Inflammatory macrophage treated with lipopolysaccharide for 4 hours (primary cell): Measurements from ENCODE around the gene MTOR.

ENCODE experiments used
- DNase-seq: peaks from one replicate; pipeline ENCODE4 v3.0.0-alpha.2; 2020

Gene MTOR

DNA sequence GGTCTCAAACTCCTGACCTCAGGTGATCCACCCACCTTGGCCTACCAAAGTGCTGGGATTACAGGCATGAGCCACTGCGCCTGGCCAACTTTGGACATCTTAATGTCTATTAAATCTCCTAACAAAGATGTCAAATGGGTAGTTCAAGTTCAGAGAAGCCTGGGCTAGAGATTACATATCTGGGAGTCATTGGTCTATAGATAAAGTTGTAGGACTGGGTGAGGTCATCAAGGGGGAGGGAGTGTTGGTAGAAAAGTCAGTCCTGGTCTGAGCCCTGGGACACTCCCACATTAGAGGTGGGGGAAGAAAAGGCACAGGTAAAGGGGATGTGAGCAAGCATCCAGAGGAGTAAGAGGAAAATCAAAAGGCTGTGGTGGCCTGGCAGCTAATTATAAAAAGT, 17.3 kb upstream of the MTOR start:
- DNase-seq = no peak

DNA sequence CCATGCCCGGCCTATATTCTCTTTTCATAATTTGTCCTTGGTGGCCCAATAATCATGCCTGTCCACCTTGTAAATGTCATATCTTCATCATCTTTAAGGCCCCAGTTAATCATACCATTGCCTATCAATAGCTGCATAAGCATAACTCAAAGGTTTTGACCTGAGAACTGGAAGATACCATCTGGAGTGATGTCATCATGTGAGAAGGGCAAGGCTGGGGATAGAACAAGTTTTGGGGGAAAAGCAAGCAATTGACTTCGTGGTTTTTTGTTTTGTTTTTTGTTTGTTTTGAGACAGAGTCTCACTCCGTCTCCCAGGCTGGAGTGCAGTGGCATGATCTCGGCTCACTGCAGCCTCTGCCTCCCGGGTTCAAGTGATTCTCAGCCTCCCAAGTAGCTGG, 16.8 kb upstream of the MTOR start:
- DNase-seq = no peak

DNA sequence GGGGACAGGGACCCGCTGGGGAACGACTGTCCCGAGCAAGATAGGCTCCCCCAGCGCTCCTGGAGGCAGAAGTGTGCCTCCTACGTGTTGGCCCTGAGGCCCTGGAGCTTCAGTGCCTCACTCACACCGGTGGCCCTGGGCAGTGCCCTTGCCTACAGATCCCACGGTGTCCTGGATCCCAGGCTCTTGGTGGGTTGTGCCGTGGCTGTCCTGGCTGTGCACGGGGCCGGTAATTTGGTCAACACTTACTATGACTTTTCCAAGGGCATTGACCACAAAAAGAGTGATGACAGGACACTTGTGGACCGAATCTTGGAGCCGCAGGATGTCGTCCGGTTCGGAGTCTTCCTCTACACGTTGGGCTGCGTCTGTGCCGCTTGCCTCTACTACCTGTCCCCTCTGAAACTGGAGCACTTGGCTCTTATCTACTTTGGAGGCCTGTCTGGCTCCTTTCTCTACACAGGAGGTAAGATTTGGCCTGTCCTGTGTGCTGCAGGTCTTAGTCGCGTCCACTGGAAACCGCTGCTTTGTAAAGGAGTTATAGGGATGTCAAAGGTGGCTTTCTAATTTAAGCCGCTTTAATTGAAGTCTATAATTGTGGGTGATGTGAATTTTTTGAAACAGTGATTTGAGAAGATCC, 11.4 kb upstream of the MTOR start:
- no peak for DNase-seq

DNA sequence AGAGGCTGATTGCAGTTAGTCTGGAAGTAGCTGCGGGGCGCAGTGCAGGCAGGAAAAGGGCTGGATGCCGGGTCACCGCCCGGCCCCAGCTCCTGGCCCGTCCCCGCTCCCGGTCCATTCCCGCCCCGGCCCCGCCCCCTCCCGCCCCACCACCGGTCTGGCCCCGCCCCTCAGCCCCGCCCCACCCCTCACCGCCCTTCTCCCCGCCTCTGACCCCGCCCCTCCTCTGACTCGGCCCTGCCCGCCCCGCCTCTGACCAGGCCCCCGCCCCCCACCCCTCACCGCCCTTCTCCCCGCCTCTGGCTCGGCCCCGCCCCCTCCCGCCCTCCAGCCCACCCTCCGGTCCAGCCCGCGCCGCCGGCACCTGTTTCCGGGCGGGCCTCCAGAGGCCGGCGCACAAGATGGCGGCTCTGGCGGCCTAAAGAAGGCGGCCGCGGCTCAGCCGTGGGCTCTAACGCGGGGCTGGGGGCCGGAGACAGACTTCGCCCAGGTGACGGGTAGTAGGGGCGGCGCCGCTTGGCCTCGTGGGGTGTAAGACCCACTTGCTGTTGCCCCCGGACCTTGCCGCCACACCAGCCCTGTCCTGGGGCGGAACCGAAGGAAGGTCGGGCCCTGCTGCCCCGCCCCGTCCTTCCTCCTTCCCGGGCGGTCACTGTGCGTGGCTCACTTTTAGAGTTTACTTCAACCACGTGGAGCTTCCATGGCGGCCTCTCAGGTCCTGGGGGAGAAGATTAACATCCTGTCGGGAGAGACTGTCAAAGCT, 10.7 kb upstream of the MTOR start, which contains the start of gene UBIAD1:
Gene UBIAD1, plus strand, starts transcription at position 367 of the 763 bp plus-strand sequence. Its CDS starts 334 bp downstream, at position 701.
- peak; percentile 86 for DNase-seq

DNA sequence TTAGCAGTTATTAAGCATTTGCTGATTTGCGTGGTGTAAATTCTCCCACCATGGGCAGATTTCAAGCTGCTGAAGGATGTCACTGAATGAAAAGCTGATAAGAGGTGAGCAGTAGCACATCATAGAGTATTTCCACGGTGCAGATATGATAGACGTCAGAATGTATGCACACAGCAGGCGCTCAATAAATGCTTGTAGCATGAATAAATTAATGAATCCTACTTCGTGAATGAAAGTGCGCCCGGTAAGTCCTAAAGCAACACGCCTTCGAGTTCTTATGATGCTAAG, 10.1 kb upstream of the MTOR start:
- DNase-seq = no peak

DNA sequence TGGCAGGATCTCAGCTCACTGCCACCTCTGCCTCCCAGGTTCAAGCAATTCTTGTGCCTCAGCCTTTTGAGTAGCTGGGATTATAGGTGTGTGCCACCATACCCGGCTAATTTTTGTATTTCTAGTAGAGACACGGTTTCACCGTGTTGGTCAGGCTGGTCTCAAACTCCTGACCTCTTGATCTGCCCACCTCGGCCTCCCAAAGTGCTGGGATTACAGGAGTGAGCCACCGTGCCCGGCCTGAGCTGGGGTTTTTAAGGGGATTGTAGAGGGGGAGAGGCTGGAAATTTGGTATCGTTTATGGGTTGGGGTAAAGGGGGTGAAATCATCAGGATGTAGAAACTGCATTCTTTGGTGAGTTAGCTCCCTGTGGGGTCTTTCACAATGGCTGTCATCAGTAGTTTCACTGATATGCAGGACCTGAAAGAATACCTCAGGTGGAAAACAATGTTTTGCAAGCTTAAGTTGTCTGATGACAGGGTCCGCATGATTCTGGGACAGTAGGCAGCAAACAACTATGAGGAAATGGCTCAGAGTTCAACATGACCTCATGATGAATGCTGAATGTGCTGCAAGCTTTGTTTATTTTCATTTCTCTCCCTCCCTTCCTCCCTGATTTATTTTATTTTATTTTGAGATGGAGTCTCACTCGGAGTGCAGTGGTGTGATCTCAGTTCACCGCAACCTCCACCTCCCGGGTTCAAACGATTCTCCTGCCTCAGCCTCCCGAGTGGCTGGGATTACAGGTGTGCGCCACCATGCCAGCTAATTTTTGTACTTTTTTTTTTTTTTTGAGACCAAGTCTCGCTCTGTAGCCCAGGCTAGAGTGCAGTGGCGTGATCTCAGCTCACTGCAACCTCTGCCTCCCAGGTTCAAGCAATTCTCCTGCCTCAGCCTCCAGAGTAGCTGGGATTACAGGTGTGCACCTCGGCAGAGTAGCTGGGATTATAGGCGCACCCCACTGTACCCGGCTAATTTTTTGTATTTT, 5.3 kb upstream of the MTOR start:
- DNase-seq = peak; percentile 50

DNA sequence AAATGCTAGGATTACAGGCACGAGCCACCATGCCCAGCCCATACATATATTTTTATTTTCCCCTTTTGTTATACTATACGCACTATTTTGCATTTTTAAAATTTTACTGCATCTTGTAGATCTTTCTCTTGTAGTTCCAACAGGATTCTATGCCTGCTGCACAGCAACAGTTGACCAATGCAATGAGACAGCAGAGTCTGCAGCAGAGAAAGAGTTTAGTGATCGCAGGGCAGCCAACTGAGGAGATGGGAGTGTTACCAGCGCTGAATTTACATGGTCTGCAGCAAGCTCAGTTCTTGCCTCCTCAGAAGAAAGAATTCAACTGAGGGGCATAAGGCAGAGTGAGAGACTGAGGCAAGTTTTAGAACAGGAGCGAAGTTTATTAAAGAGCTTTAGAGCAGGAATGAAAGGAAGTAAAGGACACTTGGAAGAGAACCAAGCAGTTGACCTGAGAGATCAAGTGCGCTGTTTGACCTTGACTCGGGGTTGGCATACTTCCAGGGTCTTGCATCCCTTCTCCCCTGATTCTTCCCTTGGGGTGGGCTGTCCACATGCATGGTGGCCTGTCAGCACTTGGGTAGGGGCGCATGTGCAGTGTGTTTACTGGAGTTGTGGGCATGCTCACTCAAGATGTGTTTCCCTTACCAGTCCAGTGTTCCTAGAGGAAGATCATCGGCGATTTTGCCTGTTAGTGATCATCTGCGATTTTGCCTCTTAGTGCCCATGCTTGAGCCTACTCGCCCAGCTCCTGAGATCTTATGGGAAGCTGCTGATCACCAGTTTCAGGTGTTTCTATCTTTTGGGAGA, 4.1 kb upstream of the MTOR start:
- no peak for DNase-seq

DNA sequence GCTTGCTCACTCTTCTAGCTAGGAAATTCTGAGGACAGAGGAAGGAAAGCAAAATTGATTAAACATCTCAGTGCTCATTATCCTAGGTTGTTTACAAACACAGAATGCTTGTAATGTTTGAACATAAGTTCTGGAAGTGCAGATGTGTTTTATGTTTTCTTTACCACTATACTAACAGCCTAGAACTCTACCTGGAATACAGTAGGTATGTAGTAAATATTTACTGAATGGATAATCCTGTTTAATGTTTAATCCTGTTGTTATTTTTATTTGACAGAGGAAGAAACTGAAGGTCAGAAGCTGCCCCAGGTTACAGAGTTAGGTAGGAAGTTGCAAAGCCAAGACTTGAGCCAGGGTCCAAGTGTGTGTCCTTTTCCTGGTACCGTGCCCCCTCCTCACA, 6.1 kb downstream of the MTOR start:
- no peak for DNase-seq

DNA sequence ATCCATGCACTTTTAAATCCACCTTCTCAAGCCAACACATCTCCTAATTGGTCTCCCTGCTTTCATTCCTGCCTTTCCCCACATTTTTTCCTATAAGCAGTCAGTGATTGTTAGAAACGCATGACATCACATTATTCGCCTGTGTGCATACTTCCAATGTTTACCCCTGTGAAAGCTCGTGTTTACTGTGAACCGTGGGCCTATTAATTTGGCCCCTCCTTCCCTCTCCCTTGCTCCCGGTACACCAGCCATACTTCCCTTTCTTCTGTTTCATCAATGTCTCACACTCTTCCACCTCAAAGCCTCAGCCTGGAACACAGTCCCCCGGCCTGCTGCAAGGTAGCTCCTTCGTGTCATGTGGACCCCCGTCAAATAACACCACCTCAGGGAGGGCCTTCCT, 9.1 kb downstream of the MTOR start:
- DNase-seq = no peak

DNA sequence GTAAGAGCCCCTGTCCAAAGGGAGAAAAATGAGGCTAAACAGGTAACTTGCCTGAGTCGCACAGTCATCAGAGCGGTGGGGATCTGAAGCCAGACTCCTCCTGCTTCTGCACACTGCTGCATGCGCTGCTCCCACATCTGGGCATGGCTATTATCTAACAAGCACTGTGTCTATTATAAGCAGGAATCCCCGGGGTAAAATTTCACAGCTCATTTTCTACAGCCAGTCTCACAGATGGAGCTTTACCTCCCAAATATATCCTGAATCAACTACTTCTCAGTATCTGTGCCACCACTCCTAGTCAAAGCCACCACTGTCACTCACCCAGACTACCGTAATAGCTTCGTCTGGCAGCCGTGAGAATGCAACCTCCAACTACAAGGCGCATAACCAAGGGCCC, 9.8 kb downstream of the MTOR start:
- no peak for DNase-seq

DNA sequence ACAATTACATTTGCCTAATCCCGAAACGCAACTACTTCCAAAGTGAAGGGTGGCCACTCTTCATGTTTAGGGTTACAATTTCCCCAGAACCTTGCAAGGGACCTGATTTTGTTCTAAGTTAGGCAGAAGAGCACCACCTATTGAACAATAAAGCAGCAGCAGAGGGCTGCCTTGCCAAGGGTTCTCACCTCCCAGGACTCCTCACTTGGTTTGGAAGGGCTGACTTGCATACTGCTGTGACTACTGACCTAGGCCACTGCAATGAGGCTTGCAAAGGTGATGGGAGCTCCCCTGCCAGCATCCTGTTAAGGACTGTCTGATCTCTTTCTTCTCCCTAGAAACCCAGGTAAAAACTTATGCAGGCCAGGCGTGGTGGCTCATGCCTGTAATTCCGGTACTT, 14.2 kb downstream of the MTOR start:
- DNase-seq = no peak

DNA sequence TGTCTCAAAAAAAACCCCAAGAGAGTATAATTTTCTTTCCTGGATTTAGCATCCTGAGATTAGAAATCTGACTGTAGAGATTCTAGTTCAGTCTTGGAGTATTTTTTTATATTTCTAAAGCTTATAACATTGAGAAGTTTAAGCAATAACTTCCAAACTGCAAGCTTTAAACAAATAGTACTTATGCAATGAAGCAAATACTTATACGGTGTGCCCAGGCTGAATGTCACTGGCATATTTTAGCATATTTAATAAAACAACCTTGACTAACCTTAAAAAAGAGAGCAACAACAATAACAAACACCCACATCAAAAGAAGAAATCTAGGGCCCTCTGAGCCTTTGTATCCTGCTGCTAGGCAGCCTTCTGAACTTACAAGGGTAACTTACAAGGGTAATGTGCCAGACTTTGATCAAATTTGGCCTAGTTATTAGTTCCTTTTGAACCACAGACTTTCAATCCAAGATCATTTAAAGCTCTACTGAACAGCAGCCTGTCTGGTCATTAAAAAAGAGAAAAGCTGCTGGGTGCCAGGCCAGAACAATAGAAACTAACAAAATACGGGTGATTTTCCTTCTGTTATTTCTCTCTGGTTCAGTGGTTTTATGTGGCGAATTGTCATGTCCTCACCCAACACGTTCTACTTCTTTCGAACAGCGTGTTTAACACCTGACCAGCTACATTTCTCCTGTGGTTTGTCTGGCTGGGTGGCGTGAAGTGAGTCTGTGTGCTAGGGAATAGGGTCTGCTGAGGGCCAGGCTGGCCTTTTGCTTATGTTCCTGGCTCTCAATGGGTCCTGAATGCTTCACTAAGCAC, 16.2 kb downstream of the MTOR start:
- DNase-seq = no peak

DNA sequence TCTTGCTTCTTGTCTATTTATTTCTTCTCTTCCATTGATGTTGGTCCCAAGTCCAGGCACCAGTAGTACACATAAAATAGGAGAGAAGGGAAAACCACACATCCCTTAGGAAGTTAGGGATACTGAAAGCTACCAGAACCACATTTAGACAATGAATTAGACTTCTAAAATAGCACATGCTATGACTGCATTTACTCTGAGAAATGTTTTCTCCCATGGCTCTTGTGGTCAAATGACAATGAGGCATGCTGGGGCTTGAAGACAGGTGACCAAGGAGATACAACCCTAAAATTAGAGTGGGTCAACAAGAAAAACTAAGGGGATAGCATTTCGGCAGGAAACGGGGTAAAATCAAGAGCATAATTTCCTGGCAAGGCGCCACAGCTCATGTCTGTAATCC, 17.1 kb downstream of the MTOR start:
- DNase-seq = no peak

DNA sequence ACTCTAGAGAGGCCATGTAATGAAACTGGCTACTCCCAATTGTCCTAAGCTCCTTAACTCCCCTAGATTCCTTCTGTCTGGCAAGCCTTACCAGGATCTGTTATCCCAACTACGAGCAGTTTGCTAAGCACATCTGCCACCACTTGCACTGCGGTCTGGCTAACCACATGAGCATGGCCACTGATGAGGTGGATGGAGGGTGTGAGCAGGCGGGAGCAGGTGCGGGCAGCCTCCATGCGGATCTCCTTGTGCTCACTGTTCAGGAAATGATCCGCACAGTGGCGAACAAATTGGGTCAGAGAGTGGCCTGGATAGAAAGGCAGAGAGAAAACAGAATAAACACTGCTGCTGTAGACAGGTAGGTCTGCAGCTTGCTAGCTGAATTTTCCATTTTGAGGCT, 24.0 kb downstream of the MTOR start:
- no peak for DNase-seq

DNA sequence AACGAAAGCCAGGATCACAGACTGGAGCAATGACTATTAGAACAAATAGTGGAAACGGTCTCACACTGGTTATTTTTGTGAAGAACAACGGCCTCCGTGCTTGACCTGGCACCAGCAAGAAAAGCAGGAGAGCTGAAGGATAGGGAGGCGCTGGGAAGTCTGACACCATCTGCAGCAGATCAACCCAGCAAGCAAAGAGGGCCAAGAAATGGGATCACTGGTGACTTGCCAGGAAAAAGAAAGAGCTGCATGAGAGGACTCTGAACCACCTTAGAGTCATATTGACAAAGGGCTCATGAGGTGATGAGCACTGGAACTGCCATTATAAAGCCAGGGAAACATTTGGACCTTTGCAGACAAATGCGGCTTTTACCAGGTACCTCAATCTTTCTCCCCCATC, 25.0 kb downstream of the MTOR start:
- no peak for DNase-seq

DNA sequence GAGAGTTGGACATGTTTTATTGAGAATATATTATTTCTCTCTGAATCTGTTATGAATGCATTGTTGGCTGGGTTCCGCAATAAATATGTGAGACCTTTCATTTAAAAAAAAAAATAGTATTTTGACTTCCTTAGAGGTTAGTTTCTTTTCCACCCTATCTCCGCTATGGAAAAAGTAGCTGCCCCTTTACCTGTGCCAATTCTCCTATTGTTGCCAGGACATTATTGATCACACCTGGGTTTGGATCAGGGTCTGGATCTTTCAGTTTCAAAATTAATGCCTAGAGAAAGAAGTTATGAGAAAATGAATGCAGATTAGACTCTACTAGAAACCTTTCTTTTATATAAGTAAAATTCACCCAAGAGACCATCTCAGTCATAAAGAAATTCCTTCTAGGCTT, 29.1 kb downstream of the MTOR start:
- DNase-seq = no peak

DNA sequence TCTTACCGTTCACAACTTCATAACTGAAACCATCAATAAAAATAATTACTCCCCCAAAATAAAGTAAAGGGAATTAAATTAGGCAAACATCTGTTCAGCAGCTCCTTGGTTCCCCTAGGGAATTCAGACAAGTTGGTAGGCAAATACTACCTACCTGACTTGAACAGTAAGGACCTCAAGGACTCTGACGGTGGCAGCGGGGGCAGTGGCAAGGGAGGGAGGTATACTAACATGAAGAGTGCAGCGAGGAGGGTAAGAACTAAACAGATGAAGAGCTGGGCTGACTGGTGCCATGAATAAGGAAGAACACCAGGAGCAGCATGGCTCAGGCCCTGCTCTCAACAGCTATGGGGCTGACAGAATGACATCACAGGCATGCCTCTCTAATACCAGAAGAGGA, 33.1 kb downstream of the MTOR start:
- peak; percentile 28 for DNase-seq

DNA sequence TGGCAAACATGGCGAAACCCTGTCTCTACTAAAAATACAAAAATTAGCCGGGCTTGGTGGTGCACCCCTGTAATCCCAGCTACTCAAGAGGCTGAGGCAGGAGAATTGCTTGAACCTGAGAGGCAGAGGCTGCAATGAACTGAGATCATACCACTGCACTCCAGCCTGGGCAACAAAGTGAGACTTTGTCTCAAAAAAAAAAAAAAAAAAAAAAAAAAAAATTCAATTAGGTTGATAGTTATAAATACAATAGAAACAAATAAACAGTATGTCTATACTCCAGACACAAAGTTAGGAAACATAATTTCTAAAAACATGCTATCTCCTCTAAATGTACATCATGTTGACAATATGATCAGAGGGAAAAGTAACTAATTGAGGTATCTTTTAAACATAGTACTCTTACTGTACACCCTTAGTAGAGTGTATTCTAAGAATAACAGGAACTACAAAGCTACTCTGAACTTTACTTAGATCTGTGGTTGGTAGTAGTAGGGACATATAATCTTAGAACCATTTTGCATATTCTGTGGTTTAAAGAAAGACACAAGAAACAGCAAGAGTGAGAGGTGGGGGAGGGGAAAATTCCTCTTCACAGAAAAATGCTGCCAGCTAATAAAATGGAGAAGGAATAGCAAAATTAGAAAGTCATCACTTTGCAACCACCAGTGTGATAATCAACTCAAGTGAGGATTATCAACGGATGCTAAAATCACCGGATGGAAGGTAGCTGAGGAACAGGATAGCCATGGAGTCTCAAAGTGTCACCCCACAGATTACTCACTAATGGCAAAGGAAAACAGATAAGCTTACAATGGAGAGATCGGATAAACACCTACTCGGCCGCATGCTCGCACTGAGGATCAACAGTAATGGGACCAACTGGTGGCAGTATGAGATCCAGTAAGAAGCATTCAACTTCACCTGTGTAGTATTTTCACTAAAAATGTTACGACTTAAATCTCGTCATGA, 35.0 kb downstream of the MTOR start:
- DNase-seq = no peak

DNA sequence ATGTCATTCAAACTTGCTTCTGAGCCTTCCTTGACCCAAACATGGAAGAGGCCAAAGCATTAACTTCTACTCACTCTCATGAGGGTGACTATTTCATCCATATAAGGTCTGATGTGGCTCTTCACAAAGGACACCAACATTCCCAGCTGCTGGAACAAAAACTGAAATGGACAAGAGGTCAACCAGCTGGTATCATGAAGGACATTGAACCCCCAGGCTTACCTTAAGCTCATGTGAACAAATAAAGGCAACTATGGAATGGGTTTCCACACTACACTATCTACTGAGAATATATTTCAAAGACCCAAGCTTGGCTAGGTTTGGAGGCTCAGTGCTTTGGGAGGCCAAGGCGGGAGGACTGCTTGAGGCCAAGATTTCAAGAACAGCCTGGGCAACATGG, 46.3 kb downstream of the MTOR start:
- DNase-seq = no peak

DNA sequence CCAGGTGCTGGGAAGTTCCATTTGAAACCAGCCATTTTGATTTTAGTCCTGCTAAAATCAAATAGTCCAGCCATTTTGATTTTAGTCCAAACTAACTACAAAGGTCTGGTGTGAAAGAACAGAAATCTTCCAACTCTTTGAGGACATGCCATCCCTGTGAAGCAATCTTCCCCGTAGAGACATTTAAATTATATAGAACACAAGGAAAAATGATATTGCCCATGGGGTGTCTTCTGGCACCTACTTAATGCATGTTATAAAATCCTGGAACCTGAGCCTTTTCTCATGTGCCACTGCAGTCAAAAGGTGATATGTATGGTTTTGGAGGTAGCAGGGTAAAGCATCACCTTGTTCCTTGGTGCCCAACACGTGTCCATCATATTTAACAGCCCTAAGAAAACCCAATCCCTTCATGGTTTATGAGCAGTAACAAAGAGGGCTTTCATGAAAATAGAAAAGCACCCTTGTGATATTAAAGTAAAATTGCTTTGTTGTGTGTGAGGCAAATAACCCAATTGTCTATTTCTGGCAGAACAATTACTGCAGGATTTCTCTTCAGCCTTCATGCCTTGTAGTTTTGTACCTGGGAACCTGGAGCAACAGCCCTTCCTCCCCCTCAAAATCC, 46.9 kb downstream of the MTOR start:
- DNase-seq = no peak
